ENCODE data around the gene RTL10.

The RTL10 gene

GRCh38 chr22:19867617-19868016 lies 12.9 kb upstream of the RTL10 start:
- Histone ChIP-seq H3K9ac (ENCODE audit: low read depth, low read length) (no peak overlapping the region), H2AFZ (ENCODE audit: low read depth, low read length) (no peak overlapping the region), H3K4me1 (ENCODE audit: insufficient read depth, low read length) (no peaks in the 10 kb centered on the region), H3K27ac (ENCODE audit: low read length) (no peak overlapping the region), H3K4me3 (ENCODE audit: low read depth in 1 of 2, low read length in 2 of 2) (no peak overlapping the region), H3K36me3 (ENCODE audit: insufficient read depth, low read length) (no peaks in the 10 kb centered on the region), H3K9me3 (ENCODE audit: insufficient read depth, low read length, severe bottlenecking) (no peaks in the 10 kb centered on the region), H4K20me1 (ENCODE audit: insufficient read depth, low read length) (no peaks in the 10 kb centered on the region), H3K4me2 (ENCODE audit: insufficient read depth, low read length) (no peak overlapping the region), H3K27me3 (ENCODE audit: insufficient read depth, low read length, poor library complexity) (no peaks in the 10 kb centered on the region), H3K79me2 (ENCODE audit: insufficient read depth, low read length) (no peaks in the 10 kb centered on the region)
- DNase-seq, result peak; percentile 1
- ATAC-seq (ENCODE audit: insufficient read depth, low read depth), result no peak
- TF ChIP-seq CTCF (IDR thresholded peaks at IDR 0.05; ENCODE audit: borderline replicate concordance, extremely low read depth, low read length, poor library complexity, severe bottlenecking), result no peak
- TF ChIP-seq EZH2 (IDR thresholded peaks at IDR 0.05; ENCODE audit: borderline replicate concordance, low read depth, low read length, severe bottlenecking), result no peak

GRCh38 chr22:19866665-19867009 lies 12.0 kb upstream of the RTL10 start:
- TF ChIP-seq CTCF (IDR thresholded peaks at IDR 0.05; ENCODE audit: borderline replicate concordance, extremely low read depth, low read length, poor library complexity, severe bottlenecking), result no peak
- TF ChIP-seq EZH2 (IDR thresholded peaks at IDR 0.05; ENCODE audit: borderline replicate concordance, low read depth, low read length, severe bottlenecking), result no peak
- no peaks in the 10 kb centered on the region for H3K79me2 ChIP-seq (ENCODE audit: insufficient read depth, low read length)
- no peaks in the 10 kb centered on the region for H3K36me3 ChIP-seq (ENCODE audit: insufficient read depth, low read length)
- H3K9me3 ChIP-seq (ENCODE audit: insufficient read depth, low read length, severe bottlenecking), result no peaks in the 10 kb centered on the region
- no peaks in the 10 kb centered on the region for H3K27me3 ChIP-seq (ENCODE audit: insufficient read depth, low read length, poor library complexity)
- no peaks in the 10 kb centered on the region for H3K4me1 ChIP-seq (ENCODE audit: insufficient read depth, low read length)
- H3K4me2 ChIP-seq (ENCODE audit: insufficient read depth, low read length), result no peak overlapping the region
- ATAC-seq (ENCODE audit: insufficient read depth, low read depth), result no peak
- no peak overlapping the region for H3K9ac ChIP-seq (ENCODE audit: low read depth, low read length)
- no peak overlapping the region for H3K27ac ChIP-seq (ENCODE audit: low read length)
- DNase-seq, result no peak
- H2AFZ ChIP-seq (ENCODE audit: low read depth, low read length), result no peak overlapping the region
- H3K4me3 ChIP-seq (ENCODE audit: low read depth in 1 of 2, low read length in 2 of 2), result no peak overlapping the region
- no peaks in the 10 kb centered on the region for H4K20me1 ChIP-seq (ENCODE audit: insufficient read depth, low read length)

GRCh38 chr22:19865141-19865829 lies 10.6 kb upstream of the RTL10 start:
- Histone ChIP-seq H3K36me3 (ENCODE audit: insufficient read depth, low read length) (no peaks in the 10 kb centered on the region), H3K27me3 (ENCODE audit: insufficient read depth, low read length, poor library complexity) (no peaks in the 10 kb centered on the region), H2AFZ (ENCODE audit: low read depth, low read length) (no peak overlapping the region), H3K79me2 (ENCODE audit: insufficient read depth, low read length) (no peaks in the 10 kb centered on the region), H4K20me1 (ENCODE audit: insufficient read depth, low read length) (no peaks in the 10 kb centered on the region), H3K4me3 (ENCODE audit: low read depth in 1 of 2, low read length in 2 of 2) (no peak overlapping the region), H3K9me3 (ENCODE audit: insufficient read depth, low read length, severe bottlenecking) (no peaks in the 10 kb centered on the region), H3K4me1 (ENCODE audit: insufficient read depth, low read length) (no peaks in the 10 kb centered on the region), H3K27ac (ENCODE audit: low read length) (no peak overlapping the region), H3K4me2 (ENCODE audit: insufficient read depth, low read length) (no peak overlapping the region), H3K9ac (ENCODE audit: low read depth, low read length) (no peak overlapping the region)
- ATAC-seq (ENCODE audit: insufficient read depth, low read depth) (no peak), DNase-seq (no peak)
- TF ChIP-seq EZH2 (IDR thresholded peaks at IDR 0.05; ENCODE audit: borderline replicate concordance, low read depth, low read length, severe bottlenecking), result no peak
- TF ChIP-seq CTCF (IDR thresholded peaks at IDR 0.05; ENCODE audit: borderline replicate concordance, extremely low read depth, low read length, poor library complexity, severe bottlenecking), result no peak
